PC-3 (cell line): Measurements from ENCODE around the gene C5AR2. TPM values are rescaled to one million over a fixed set of nuclear protein-coding genes. Genes with fewer than 3 reads are reported as not detected.
A peak's percentile ranks its signal among the peaks of the same experiment; 100 is the strongest.

Source experiments
- ATAC-seq: fragments of 200-7000 bp; cut with Tn5 transposase; 2 replicates; pipeline ENCODE4 v1.9.1; 2020; ENCODE audit warnings: mild to moderate bottlenecking, moderate library complexity
- Bru-seq: library from RNA; stranded (reverse); fragments of 400-500 nt; gene quantifications from one replicate; lab custom pipeline; 2021; lab: Mats Ljungman, UMichigan
- BruChase-seq, 2 experiments: library from RNA; stranded (reverse); fragments of 400-500 nt; gene quantifications; one replicate each; lab custom pipeline; 2021; lab: Mats Ljungman, UMichigan
- BruUV-seq: library from RNA; stranded (reverse); fragments of 400-500 nt; replicated peaks from 2 replicates; lab custom pipeline; 2021; lab: Mats Ljungman, UMichigan
- CTCF ChIA-PET: fragments of 300-600 bp; sonication (Branson Sonifier 250); formaldehyde crosslinking; loops from one replicate; lab custom pipeline; 2022; ENCODE audit warnings: antibody characterized with exemption; lab: Charles Lee
- POLR2A ChIA-PET: fragments of 300-600 bp; sonication (Branson Sonifier 250); formaldehyde crosslinking; loops from one replicate; lab custom pipeline; 2022; ENCODE audit warnings: antibody characterized with exemption; ENCODE audit not compliant: unreplicated experiment; lab: Charles Lee
- DNase-seq: peaks from one replicate; pipeline ENCODE4 v3.0.0-alpha.2; 2015
- H2AFZ ChIP-seq: fragments of 300-600 bp; sonication (generic); 2 replicates; pipeline ENCODE4 v1.6.0; 2016; ENCODE audit warnings: antibody characterized with exemption, low read length
- H3F3A ChIP-seq: fragments of 300-600 bp; sonication (generic); one replicate; pipeline ENCODE4 v1.6.0; 2017; ENCODE audit warnings: antibody characterized with exemption, low read length, control low read depth, mild to moderate bottlenecking; ENCODE audit not compliant: unreplicated experiment
- H3K27ac ChIP-seq: fragments of 300-600 bp; sonication (generic); 2 replicates; pipeline ENCODE4 v1.5.1; 2016; ENCODE audit warnings: mild to moderate bottlenecking, low read length
- H3K27me3 ChIP-seq: fragments of 300-600 bp; sonication (generic); 2 replicates; pipeline ENCODE4 v1.6.1; 2016; ENCODE audit warnings: low read length, mixed read lengths
- H3K36me3 ChIP-seq: fragments of 300-600 bp; sonication (generic); 2 replicates; pipeline ENCODE4 v1.6.1; 2016; ENCODE audit warnings: low read depth, mixed run types, low read length, mixed read lengths
- H3K4me1 ChIP-seq: fragments of 300-600 bp; sonication (generic); 2 replicates; pipeline ENCODE4 v1.5.1; 2016; ENCODE audit warnings: low read length; ENCODE audit not compliant: insufficient read depth
- H3K4me2 ChIP-seq: fragments of 300-600 bp; sonication (generic); 2 replicates; pipeline ENCODE4 v1.6.0; 2016; ENCODE audit warnings: low read length
- H3K4me3 ChIP-seq: fragments of 300-600 bp; sonication (generic); 2 replicates; pipeline ENCODE4 v1.5.1; 2016; ENCODE audit warnings: mild to moderate bottlenecking, low read length, mixed read lengths
- H3K79me2 ChIP-seq: fragments of 300-600 bp; sonication (generic); 2 replicates; pipeline ENCODE4 v1.6.1; 2017; ENCODE audit warnings: low read length, mixed read lengths
- H3K9ac ChIP-seq: fragments of 300-600 bp; sonication (generic); 2 replicates; pipeline ENCODE4 v1.6.0; 2016; ENCODE audit warnings: mild to moderate bottlenecking, low read length
- H3K9me2 ChIP-seq: fragments of 300-600 bp; sonication (generic); replicated peaks from 2 replicates; pipeline ENCODE4 v1.6.1; 2016; ENCODE audit warnings: mixed run types, low read length, mixed read lengths
- H3K9me3 ChIP-seq: fragments of 300-600 bp; sonication (generic); 2 replicates; pipeline ENCODE4 v1.6.1; 2016; ENCODE audit warnings: low read length, mixed read lengths
- H4K20me1 ChIP-seq: fragments of 300-600 bp; sonication (generic); 2 replicates; pipeline ENCODE4 v1.6.1; 2016; ENCODE audit warnings: low read length, mixed read lengths
- CTCF ChIP-seq: fragments of 300-600 bp; sonication (generic); conservative IDR thresholded peaks from 2 replicates; pipeline ENCODE4 v1.5.1; 2017; ENCODE audit warnings: antibody characterized with exemption, low read depth, mild to moderate bottlenecking, low read length
- EZH2 ChIP-seq: fragments of 300-600 bp; sonication (generic); IDR thresholded peaks from one replicate; pipeline ENCODE4 v1.6.1; 2017; ENCODE audit warnings: antibody characterized with exemption, mild to moderate bottlenecking, low read length; ENCODE audit not compliant: unreplicated experiment
- EZH2phosphoT487 ChIP-seq: fragments of 300-600 bp; sonication (generic); IDR thresholded peaks from 2 replicates; pipeline ENCODE4 v1.6.1; 2018; ENCODE audit warnings: mild to moderate bottlenecking, antibody characterized with exemption, low read length, borderline replicate concordance
- intact Hi-C: fragments of 100-400 bp; cut with micrococcal nuclease; formaldehyde crosslinking; loops from 2 replicates; pipeline ENCODE4 v1.9.0; 2023
- long read RNA-seq: library from polyadenylated mRNA; unstranded; transcript quantifications from one replicate; pipeline ENCODE4 v2.0.0, GENCODE V29; 2021; ENCODE audit not compliant: unreplicated experiment
- total RNA-seq: library from RNA; depleted of rRNA; stranded (reverse); fragments of >200 nt; gene quantifications from 2 replicates; pipeline ENCODE4 v1.2.3, GENCODE V29; 2014; rRNA removed

The C5AR2 gene
- total RNA-seq (not detected in 2 replicates), Bru-seq, nascent RNA (percentile 15 among the genes with signal in this experiment), BruChase-seq, experiment 1, labeled RNA remaining after a 6-hour chase (percentile 5 among the genes with signal in this experiment), BruChase-seq, experiment 2, labeled RNA remaining after a 2-hour chase (percentile 8 among the genes with signal in this experiment)
- long read RNA-seq: 0 reads

GRCh38 chr19:47331931-47332547, at the start of gene C5AR2:
Gene C5AR2 (plus strand): TSS chr19:47332175. CDS start chr19:47340800, 8,625 bp downstream.
- H3F3A ChIP-seq: no peaks in the 10 kb centered on the region
- ATAC-seq (peak; percentile 63), DNase-seq (no peak)
- no peaks in the 10 kb centered on the region for H4K20me1 ChIP-seq
- no peak within 1 kb of the TSS for H3K27ac ChIP-seq
- POLR2A ChIA-PET: no interaction called here
- H3K9me2 ChIP-seq: no peaks in the 10 kb centered on the region
- TF ChIP-seq EZH2 (no peak), CTCF (no peak), EZH2phosphoT487 (no peak)
- intact Hi-C loops: no loop called here
- no TSS peak for BruUV-seq
- H3K4me1 ChIP-seq: no peaks in the 10 kb centered on the region
- CTCF ChIA-PET: no interaction called here
- no peaks in the 10 kb centered on the region for H3K9me3 ChIP-seq
- no peak within 1 kb of the TSS for H3K4me3 ChIP-seq
- no peak within 1 kb of the TSS for H3K9ac ChIP-seq
- H3K27me3 ChIP-seq: no peaks in the 10 kb centered on the region
- no peak within 1 kb of the TSS for H3K4me2 ChIP-seq
- no peaks in the 10 kb centered on the region for H3K79me2 ChIP-seq
- H2AFZ ChIP-seq: 0 out of 2 replicates have a peak within 1 kb of the TSS, but pooled peaks have one; percentile 22
- no peaks in the 10 kb centered on the region for H3K36me3 ChIP-seq

- no peak for ATAC-seq
- TF ChIP-seq EZH2 (no peak), CTCF (no peak), EZH2phosphoT487 (no peak)
Measured at GRCh38 chr19:47283405-47284059, 48.4 kb upstream of the C5AR2 start.

More at GRCh38 chr19:47283405-47284059, 48.4 kb upstream of the C5AR2 start:
- no peaks in the 10 kb centered on the region for H3K9me2 ChIP-seq
- no peaks in the 10 kb centered on the region for H4K20me1 ChIP-seq
- intact Hi-C loops: no loop called here
- H3K79me2 ChIP-seq: no peaks in the 10 kb centered on the region
- H3K4me2 ChIP-seq: no peak overlapping the region
- no peak for DNase-seq
- H2AFZ ChIP-seq: no peak overlapping the region
- no peaks in the 10 kb centered on the region for H3K36me3 ChIP-seq
- no TSS peak for BruUV-seq
- no peaks in the 10 kb centered on the region for H3K27me3 ChIP-seq
- no peaks in the 10 kb centered on the region for H3K9me3 ChIP-seq
- no peak overlapping the region for H3K27ac ChIP-seq
- no peak overlapping the region for H3K9ac ChIP-seq
- POLR2A ChIA-PET: no interaction called here
- CTCF ChIA-PET: no interaction called here
- H3K4me1 ChIP-seq: no peaks in the 10 kb centered on the region
- no peaks in the 10 kb centered on the region for H3F3A ChIP-seq
- no peak overlapping the region for H3K4me3 ChIP-seq
